HG03439 (cell line): Measurements from ENCODE around the gene NPIPA5.
"Not testable (repeated sequence)": the region's sequence is repeated elsewhere in the genome, so short reads cannot be mapped to it uniquely, and the experiment has no call there.

Experiments
- ATAC-seq: cut with Tn5 transposase; IDR thresholded peaks from one replicate; pipeline ENCODE4 v1.9.1; 2021; ENCODE audit warnings: mild to moderate bottlenecking, moderate library complexity; ENCODE audit not compliant: unreplicated experiment

The NPIPA5 gene

DNA sequence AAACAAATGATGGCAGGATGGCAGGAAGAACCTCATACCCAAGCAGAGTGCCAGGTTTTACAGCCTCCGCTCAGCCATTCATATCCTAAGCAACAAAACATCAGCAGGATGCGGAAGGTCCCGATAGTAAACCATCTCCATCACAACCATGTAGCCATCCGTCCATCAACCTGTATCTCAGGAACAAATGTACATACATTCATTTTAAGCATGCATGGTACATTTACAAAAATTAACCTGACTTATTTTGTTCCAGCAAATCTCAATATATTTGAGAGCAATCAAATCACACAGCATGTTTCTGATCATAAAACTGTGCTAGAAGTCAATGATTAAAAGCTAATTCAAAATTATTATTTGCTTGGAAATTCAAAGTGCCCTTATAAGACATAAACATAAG is at the start of gene NPIPA5:
Gene NPIPA5 (minus strand): TSS at position 101 of the 400 bp plus-strand sequence. CDS start 0 bp downstream, at position 101.
- ATAC-seq, result not testable (repeated sequence)

GRCh38 chr16:15427648-15428239 is 49.6 kb upstream of the NPIPA5 start:
- ATAC-seq, result no peak

DNA sequence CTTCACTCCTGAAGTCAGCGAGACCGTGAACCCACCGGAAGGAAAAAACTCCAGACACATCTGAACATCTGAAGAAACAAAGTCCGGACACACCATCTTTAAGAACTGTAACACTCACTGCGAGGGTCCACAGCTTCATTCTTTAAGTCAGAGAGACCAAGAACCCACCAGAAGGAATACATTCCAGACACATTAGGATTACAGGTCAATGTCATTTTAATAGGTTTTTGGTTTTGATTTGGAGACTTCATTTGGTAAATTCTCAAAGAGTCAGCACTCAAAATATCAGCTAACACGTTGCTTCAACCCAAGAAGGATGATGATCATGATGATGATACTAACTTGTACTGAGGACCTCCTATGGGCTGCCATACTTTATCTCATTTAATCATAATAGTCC is 48.7 kb upstream of the NPIPA5 start:
- no peak for ATAC-seq

- no peak for ATAC-seq
Measured at GRCh38 chr16:15425861-15426260, 47.8 kb upstream of the NPIPA5 start.

- no peak for ATAC-seq
Measured at GRCh38 chr16:15422222-15422621, 44.1 kb upstream of the NPIPA5 start.

- not testable (repeated sequence) for ATAC-seq
Measured at GRCh38 chr16:15421696-15422095, 43.6 kb upstream of the NPIPA5 start.

- no peak for ATAC-seq
Measured at GRCh38 chr16:15418206-15418605, 40.1 kb upstream of the NPIPA5 start.

GRCh38 chr16:15417197-15417596 is 39.1 kb upstream of the NPIPA5 start:
- ATAC-seq, result no peak

DNA sequence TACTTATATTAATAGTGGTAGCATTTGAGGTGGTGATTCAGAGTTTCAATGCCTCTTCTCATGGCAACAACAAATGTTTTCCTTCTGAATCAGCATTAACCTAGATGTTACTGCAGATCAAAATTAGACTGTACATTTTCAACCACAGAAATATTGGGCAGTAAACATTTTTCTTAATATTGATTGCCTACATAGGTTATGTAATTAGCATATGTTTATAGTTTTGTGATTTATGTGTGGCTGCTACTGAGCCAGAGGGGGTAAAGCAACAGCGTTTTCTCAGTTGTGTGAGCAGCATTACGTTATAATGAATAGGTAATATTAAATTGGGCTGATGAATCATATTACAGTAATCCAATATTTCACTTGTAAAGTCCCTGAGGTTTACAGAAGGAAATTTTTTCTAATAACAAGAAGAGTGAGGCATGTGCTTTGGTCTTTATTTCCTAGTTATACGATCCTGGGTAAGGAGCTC is 37.5 kb upstream of the NPIPA5 start:
- no peak for ATAC-seq

GRCh38 chr16:15409476-15409875 is 31.4 kb upstream of the NPIPA5 start:
- ATAC-seq, result not testable (repeated sequence)

GRCh38 chr16:15407756-15408155 is 29.7 kb upstream of the NPIPA5 start:
- not testable (repeated sequence) for ATAC-seq

- no peak for ATAC-seq
Measured at GRCh38 chr16:15404792-15405191, 26.7 kb upstream of the NPIPA5 start.

- not testable (repeated sequence) for ATAC-seq
Measured at GRCh38 chr16:15404091-15404490, 26.0 kb upstream of the NPIPA5 start.

DNA sequence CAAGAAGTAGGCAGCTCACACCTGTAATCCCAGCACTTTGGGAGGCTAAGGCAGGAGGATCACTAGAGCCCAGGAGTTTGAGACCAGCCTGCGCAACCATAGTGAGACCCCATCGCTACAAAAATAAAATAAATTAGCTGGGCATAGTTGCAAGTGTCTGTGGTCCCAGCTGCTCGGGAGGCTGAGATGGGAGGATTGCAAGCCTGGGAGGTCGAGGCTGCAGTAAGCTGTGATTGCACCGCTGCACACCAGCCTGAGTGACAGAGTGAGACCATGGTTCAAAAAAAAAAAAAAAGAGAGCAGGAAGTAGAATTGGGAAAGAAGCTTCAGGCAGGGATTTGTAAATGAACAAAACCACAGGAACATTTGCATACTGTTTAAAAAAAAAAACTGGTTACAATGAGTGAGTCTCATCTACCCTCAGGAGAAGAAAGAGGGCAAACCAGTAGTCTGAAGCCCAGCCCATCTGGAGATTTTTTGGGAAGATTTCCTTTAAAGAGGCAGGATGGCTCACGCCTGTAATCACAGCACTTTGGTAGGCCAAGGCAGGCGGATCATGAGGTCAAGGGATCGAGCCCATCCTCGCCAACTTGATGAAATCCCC is 25.4 kb upstream of the NPIPA5 start:
- no peak for ATAC-seq

GRCh38 chr16:15401972-15402371 is 23.9 kb upstream of the NPIPA5 start:
- no peak for ATAC-seq

GRCh38 chr16:15400314-15400713 is 22.2 kb upstream of the NPIPA5 start:
- not testable (repeated sequence) for ATAC-seq

- no peak for ATAC-seq
Measured at GRCh38 chr16:15399317-15399716, 21.2 kb upstream of the NPIPA5 start.

DNA sequence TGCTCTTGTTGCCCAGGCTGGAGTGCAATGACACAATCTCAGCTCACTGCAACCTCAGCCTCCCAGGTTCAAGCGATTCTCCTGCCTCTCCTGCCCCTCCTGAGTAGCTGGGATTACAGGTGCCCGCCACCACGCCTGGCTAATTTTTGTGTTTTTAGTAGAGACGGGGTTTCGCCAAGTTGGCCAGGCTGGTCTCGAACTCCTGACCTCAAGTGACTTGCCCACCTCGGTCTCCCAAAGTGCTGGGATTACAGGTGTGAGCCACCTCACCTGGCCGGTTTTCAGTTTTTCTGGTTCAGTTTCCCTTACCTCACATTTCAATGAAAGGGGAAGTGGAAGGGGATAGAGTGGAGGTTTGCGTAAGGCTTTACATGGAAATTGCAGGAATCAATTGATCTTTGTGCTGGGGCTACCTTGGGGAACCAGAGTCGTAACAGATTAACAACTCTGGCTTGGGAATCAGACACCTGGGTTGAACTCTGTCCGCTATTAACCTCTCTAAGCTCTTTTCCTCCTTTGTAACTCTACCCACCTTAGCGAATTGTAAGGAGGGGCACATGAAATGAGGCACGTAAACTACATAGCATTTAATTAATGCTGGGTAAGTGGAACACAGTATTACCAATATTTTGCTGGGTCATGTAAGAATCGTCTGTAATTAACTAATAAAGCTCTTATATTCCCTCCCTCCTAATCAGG is 20.7 kb upstream of the NPIPA5 start:
- ATAC-seq, result no peak

DNA sequence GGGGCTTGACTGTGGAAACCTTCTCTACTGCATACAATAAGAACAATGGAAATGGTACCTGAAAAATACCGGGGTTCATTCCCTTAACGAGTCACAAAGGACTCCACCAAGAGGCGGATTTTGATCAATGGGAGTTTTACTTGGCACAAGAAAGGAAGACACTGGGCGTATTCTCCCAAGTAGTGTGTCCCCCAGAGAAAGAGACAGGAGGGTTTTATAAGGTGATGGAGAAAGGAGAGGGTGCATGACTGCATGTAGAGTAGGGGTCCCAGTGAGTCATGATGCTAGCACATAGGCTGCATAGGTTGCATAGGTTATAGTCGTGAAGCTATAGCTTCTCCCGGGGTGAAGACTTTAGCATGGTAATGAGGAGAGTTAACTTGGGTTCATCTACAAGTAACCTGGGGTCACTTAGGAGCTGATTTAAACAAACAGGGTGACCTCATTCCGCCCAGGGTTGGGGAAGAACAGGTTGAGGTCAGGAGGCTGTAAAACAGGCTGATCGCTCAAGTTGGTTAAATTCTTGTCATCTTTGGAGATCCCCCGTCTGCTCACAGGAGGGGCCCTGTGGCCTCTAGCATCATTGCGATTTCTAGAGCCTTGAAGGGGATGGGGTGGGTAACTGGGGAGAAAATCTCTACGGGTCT is 19.0 kb upstream of the NPIPA5 start:
- no peak for ATAC-seq

DNA sequence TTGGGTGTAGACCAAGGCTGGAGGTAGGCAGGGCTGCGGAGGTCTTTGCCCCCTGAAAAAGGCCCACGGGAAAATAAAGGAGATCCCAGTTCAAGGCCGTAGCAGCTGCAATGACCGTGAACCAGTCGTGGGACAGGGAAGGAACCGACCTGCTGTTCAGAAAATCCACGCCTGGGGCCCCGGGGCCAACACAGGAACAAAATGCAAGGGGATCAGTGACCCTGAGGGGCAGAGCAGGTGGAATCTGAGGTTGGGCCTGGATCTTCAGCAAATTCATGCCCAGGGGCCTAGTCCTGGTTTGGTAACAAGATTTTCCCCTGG is 18.4 kb upstream of the NPIPA5 start:
- ATAC-seq, result not testable (repeated sequence)

DNA sequence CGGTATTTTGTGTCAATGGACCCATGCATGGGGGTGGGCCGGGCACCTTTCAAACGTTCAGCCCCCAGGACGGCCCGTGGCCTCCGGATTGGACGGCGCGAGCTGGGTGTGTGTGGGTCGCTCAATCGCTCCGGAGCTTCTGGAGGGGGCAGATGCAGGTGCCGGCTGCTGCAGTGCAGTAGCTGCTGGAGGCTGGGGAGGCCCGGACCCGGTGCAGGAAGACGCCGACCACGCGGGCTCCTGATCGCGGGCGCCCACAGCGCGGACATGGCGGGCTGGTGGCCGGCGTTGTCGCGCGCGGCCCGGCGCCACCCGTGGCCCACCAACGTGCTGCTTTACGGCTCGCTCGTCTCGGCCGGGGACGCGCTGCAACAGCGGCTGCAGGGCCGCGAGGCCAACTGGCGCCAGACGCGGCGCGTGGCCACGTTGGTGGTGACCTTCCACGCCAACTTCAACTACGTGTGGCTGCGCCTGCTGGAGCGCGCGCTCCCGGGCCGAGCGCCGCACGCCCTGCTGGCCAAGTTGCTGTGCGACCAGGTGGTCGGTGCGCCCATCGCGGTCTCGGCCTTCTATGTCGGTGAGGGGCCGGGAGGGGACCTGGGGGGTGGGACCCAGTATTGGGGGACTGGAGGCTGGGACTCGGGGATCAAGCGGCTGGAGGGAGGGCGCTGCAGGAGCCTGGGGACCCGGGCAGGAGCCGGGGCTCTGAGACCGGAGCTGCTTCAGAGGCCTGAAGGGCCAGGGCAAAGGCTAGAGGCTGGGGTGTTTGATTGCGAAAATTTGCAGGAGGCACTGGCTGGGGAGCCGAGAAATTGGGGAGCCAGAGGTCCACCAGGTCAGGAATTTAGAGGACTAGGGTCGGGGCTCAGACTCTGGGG is 17.8 kb upstream of the NPIPA5 start, which contains the start of gene MPV17L:
Gene MPV17L (plus strand): TSS at position 124 of the 878 bp plus-strand sequence. CDS start 144 bp downstream, at position 268.
- ATAC-seq, result not testable (repeated sequence)
